Common myeloid progenitor, CD34-positive (primary cell): Measurements from ENCODE around the gene EPB41.
"Not testable (repeated sequence)": the region's sequence is repeated elsewhere in the genome, so short reads cannot be mapped to it uniquely, and the experiment has no call there.

Experiments
- CTCF ChIA-PET: fragments of 350-600 bp; sonication (Branson Sonifier 250); formaldehyde crosslinking; loops from one replicate; lab custom pipeline; 2021; ENCODE audit warnings: antibody characterized with exemption; lab: Charles Lee
- POLR2A ChIA-PET: fragments of 350-600 bp; sonication (Branson Sonifier 250); formaldehyde crosslinking; loops from one replicate; lab custom pipeline; 2021; ENCODE audit warnings: antibody characterized with exemption; lab: Charles Lee
- DNase-seq, 3 donors: peaks; one replicate each; pipeline versions ENCODE4 v3.0.0 to v3.0.0-alpha.2; 2013
- H3K27ac ChIP-seq, 2 experiments: 1 replicate in 1 of 2; 2 replicates in 1 of 2; pipeline ENCODE4 v1.7.0; 2013; ENCODE audit warnings: inconsistent platforms in 2 of 2, low read length in 2 of 2, mild to moderate bottlenecking in 2 of 2, low read depth in 1 of 2, moderate library complexity in 1 of 2; ENCODE audit not compliant: severe bottlenecking in 2 of 2, insufficient read depth in 1 of 2, poor library complexity in 1 of 2
- H3K27me3 ChIP-seq, 5 experiments: replicated peaks in 2 of 5; 1 replicate in 3 of 5; 2 replicates in 2 of 5; pipeline versions ENCODE4 v1.6.1 to v1.7.0; 2013; ENCODE audit warnings: low read length in 4 of 5, mild to moderate bottlenecking in 2 of 5, moderate library complexity in 2 of 5, inconsistent platforms in 1 of 5; ENCODE audit not compliant: insufficient read depth in 5 of 5, control insufficient read depth in 4 of 5
- H3K36me3 ChIP-seq, 4 experiments: 1 replicate in 2 of 4; 2 replicates in 2 of 4; pipeline versions ENCODE4 v1.6.1 to v1.7.0; 2013; ENCODE audit warnings: low read length in 3 of 4, control low read depth in 1 of 4, mild to moderate bottlenecking in 1 of 4; ENCODE audit not compliant: control insufficient read depth in 4 of 4, insufficient read depth in 4 of 4
- H3K4me1 ChIP-seq, 4 experiments: 1 replicate in 3 of 4; 2 replicates in 1 of 4; pipeline versions ENCODE4 v1.6.1 to v1.7.1; 2013; ENCODE audit warnings: low read length in 3 of 4, mild to moderate bottlenecking in 3 of 4, control low read depth in 1 of 4, inconsistent platforms in 1 of 4, moderate library complexity in 1 of 4; ENCODE audit not compliant: control insufficient read depth in 4 of 4, insufficient read depth in 4 of 4; ENCODE audit errors: control extremely low read depth in 1 of 4
- H3K4me3 ChIP-seq, 7 experiments: 1 replicate in 4 of 7; 2 replicates in 3 of 7; pipeline versions ENCODE4 v1.5.1 to v1.7.0; 2013; ENCODE audit warnings: mild to moderate bottlenecking in 7 of 7, low read length in 6 of 7, moderate library complexity in 6 of 7, inconsistent platforms in 2 of 7, low read depth in 2 of 7, control low read depth in 1 of 7; ENCODE audit not compliant: insufficient read depth in 4 of 7, control insufficient read depth in 1 of 7; ENCODE audit errors: extremely low read depth in 1 of 7
- H3K9me3 ChIP-seq, 5 experiments: 1 replicate in 4 of 5; 2 replicates in 1 of 5; pipeline versions ENCODE4 v1.6.1 to v1.7.1; 2013; ENCODE audit warnings: low read length in 4 of 5, mild to moderate bottlenecking in 2 of 5, inconsistent platforms in 1 of 5, low read depth in 1 of 5, moderate library complexity in 1 of 5; ENCODE audit not compliant: control insufficient read depth in 4 of 5, insufficient read depth in 2 of 5; ENCODE audit errors: control extremely low read depth in 1 of 5
- WGBS: methylation state at CpG from one replicate; pipeline ENCODE4 v1.1.5; 2013; ENCODE audit not compliant: insufficient coverage; 5-methylcytosine and 5-hydroxymethylcytosine counted together

EPB41 gene

DNA sequence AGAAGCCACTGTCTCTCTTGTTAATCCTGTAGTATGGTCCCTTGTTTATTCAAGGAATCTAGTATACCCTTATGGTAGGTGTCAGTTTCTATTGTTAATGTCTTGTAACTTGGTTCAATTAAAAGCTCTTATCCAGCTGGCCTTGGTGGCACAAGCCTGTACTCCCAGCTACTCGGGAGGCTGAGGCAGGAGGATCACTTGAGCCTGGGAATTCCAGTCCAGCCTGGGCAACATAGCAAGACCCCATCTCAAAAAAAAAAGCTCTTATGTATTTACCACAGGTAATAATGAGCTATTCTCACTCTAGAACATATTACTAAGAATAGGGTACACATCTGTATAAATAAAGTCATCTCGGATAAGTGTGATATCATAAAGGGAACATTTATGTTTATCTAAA is 162.8 kb downstream of the EPB41 start:
- H3K27me3 ChIP-seq, result no peaks in the 10 kb centered on the region
- H3K4me3 ChIP-seq, result no peak overlapping the region
- ChIA-PET POLR2A (no interaction called here), CTCF (no interaction called here)
- H3K9me3 ChIP-seq, result no peaks in the 10 kb centered on the region
- no peak overlapping the region for H3K27ac ChIP-seq
- H3K36me3 ChIP-seq, result peaks cover 0 to 6% (median 2%) of the 10 kb centered on the region in 4 experiments
- H3K4me1 ChIP-seq, result no peaks in the 10 kb centered on the region
- 80% methylated on average over 1 of the region's 2 CpGs for WGBS
- DNase-seq, result no peak

GRCh38 chr1:29079916-29080629 is 165.7 kb downstream of the EPB41 start:
- CTCF ChIA-PET, result interaction anchor here (0.6 to 1.4 kb wide), 3 partner anchors 10 to 33 kb away, joined by 3 to 4 read pairs (median 4); no protein-coding TSS in a partner anchor
- POLR2A ChIA-PET, result not testable (repeated sequence)

GRCh38 chr1:29081201-29081600 is 166.8 kb downstream of the EPB41 start:
- peaks cover 0 to 3% (median under 1%) of the 10 kb centered on the region in 4 experiments for H3K36me3 ChIP-seq
- no peak overlapping the region for H3K27ac ChIP-seq
- POLR2A ChIA-PET, result interaction anchor here (0.6 to 0.7 kb wide), 2 partner anchors 15 to 72 kb away, joined by 3 read pairs; no protein-coding TSS in a partner anchor
- DNase-seq, result no peak
- no peak overlapping the region for H3K4me3 ChIP-seq
- CTCF ChIA-PET, result interaction anchor here (0.6 to 1.1 kb wide), 2 partner anchors 10 to 386 kb away, joined by 3 to 4 read pairs; no protein-coding TSS in a partner anchor
- no peaks in the 10 kb centered on the region for H3K9me3 ChIP-seq
- H3K4me1 ChIP-seq, result no peaks in the 10 kb centered on the region
- 80% methylated on average over 1 of the region's 3 CpGs for WGBS
- H3K27me3 ChIP-seq, result no peaks in the 10 kb centered on the region

More at GRCh38 chr1:29079916-29080629, 165.7 kb downstream of the EPB41 start:
- not testable (repeated sequence) for H3K4me1 ChIP-seq, H3K27ac ChIP-seq, H3K27me3 ChIP-seq, H3K4me3 ChIP-seq, DNase-seq, H3K9me3 ChIP-seq, H3K36me3 ChIP-seq
- 91% methylated on average over 13 of the region's 16 CpGs for WGBS

- WGBS, result 100% methylated on average over 1 of the region's 3 CpGs
- H3K36me3 ChIP-seq, result peaks cover 0 to 3% (median under 1%) of the 10 kb centered on the region in 4 experiments
- POLR2A ChIA-PET, result no interaction called here
- CTCF ChIA-PET, result interaction anchor here (1.1 kb wide), 2 partner anchors 11 to 233 kb away, joined by 3 to 4 read pairs; no protein-coding TSS in a partner anchor
- no peaks in the 10 kb centered on the region for H3K9me3 ChIP-seq
- no peak overlapping the region for H3K4me3 ChIP-seq
- DNase-seq, result no peak
- no peaks in the 10 kb centered on the region for H3K4me1 ChIP-seq
- H3K27me3 ChIP-seq, result no peaks in the 10 kb centered on the region
- no peak overlapping the region for H3K27ac ChIP-seq
Measured at GRCh38 chr1:29082519-29082918, 168.2 kb downstream of the EPB41 start.

GRCh38 chr1:29083317-29084195 is 169.2 kb downstream of the EPB41 start:
- peaks cover 0 to 3% (median under 1%) of the 10 kb centered on the region in 4 experiments for H3K36me3 ChIP-seq
- H3K4me1 ChIP-seq, result no peaks in the 10 kb centered on the region
- no peak overlapping the region for H3K4me3 ChIP-seq
- no CpG with 5 or more reads among the region's 3 CpGs for WGBS
- no peak overlapping the region for H3K27ac ChIP-seq
- POLR2A ChIA-PET, result no interaction called here
- DNase-seq, result no peak
- CTCF ChIA-PET, result no interaction called here
- H3K9me3 ChIP-seq, result no peaks in the 10 kb centered on the region
- H3K27me3 ChIP-seq, result no peaks in the 10 kb centered on the region

GRCh38 chr1:29084196-29084521 is 169.8 kb downstream of the EPB41 start:
- H3K4me1 ChIP-seq, result no peaks in the 10 kb centered on the region
- H3K27ac ChIP-seq, result no peak overlapping the region
- 100% methylated on average over 1 of the region's 2 CpGs for WGBS
- ChIA-PET CTCF (no interaction called here), POLR2A (no interaction called here)
- no peak overlapping the region for H3K4me3 ChIP-seq
- DNase-seq, result peak in 1 of 3 donors; percentile 6
- H3K36me3 ChIP-seq, result peaks cover 0 to 3% (median under 1%) of the 10 kb centered on the region in 4 experiments
- H3K9me3 ChIP-seq, result no peaks in the 10 kb centered on the region
- H3K27me3 ChIP-seq, result no peaks in the 10 kb centered on the region
